SK-MEL-5 (cell line): ENCODE measurements around the gene HS3ST4. TPM values are rescaled to one million over a fixed set of nuclear protein-coding genes. Genes with fewer than 3 reads are reported as not detected.

Source experiments
- DNase-seq: peaks from one replicate; pipeline ENCODE4 v3.0.0-alpha.2; 2016; ENCODE audit warnings: low read depth, low spot score
- in situ Hi-C: cut with HindIII; loops from 2 replicates; pipeline ENCODE4 v1.10.0; 2016; ENCODE audit warnings: low sequenced_read_pairs, high pct_unique_total_duplicates, low pct_unique_long_range_greater_than_20kb
- total RNA-seq: library from RNA; depleted of rRNA; stranded (reverse); fragments of >200 nt; shearing (Covaris generic); gene quantifications from 2 replicates; pipeline ENCODE4 v1.2.3, GENCODE V29; 2014

HS3ST4 gene
- total RNA-seq, 1 experiment from 2014 or later = not detected

DNA sequence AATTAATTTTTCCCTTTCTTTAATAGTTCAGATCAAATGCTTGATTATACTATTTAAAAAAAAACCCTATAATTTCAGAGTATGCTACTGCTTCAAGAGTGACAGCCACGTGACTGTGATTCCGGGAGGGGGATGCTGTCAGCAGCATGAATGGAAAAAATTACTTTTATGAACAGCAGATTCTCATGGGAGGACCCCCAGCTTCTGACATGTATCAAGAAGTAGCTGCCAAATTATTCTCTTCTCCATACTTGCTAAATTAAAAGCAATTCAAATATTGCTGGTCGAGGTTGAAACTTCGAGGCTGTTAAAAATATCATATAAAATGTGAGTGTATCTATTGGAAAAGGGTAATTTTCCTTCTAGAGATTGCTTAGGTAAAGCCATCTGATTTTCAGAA lies 95.0 kb downstream of the HS3ST4 start:
- DNase-seq = no peak
- in situ Hi-C loops = no loop called here

- no peak for DNase-seq
- in situ Hi-C loops = no loop called here
These were observed 96.9 kb downstream of the HS3ST4 start for GRCh38 chr16:25788637-25789036.

GRCh38 chr16:25796239-25796638 lies 104.5 kb downstream of the HS3ST4 start:
- no peak for DNase-seq
- in situ Hi-C loops = no loop called here

GRCh38 chr16:25798065-25798464 lies 106.3 kb downstream of the HS3ST4 start:
- no peak for DNase-seq

GRCh38 chr16:25799816-25800215 lies 108.1 kb downstream of the HS3ST4 start:
- in situ Hi-C loops = no loop called here
- no peak for DNase-seq

More at GRCh38 chr16:25798065-25798464, 106.3 kb downstream of the HS3ST4 start:
- in situ Hi-C loops = no loop called here

DNA sequence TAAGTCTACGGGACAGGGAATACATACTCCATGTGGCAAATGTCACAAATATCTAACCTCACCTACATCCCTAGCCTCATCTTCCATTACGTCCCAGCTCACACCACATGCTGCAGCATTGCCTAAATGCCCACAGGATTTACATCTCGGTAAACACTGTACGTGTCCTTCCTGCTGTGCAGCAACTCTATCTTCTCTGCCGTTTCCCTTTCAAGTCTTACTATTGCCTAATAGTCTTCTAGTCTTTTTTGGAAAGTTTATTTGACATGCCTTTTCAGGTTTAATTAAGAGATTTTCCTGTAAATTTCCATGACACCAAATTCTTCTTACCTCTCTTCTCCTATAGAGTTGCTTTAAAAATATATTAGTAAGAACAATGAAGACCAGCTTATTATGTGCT lies 120.5 kb downstream of the HS3ST4 start:
- in situ Hi-C loops = no loop called here
- no peak for DNase-seq

DNA sequence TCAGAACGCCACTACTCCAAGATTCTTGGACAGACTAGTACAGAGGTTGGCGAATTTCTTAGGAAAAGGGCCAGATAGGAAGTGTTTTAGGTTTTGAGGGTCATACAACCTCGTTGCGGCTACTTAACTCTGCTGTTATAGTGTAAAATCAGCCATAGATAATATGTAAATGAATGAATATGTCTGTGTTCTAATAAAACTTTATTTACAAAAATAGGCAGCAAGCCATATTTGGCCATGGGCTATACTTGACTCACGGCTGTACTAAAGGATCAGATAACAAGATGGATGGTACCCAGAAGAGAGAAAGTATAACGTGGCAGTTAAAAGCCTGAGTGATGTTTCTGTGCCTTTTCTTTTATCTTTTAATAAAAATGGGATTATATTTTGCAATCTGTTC lies 125.5 kb downstream of the HS3ST4 start:
- in situ Hi-C loops = no loop called here
- DNase-seq = no peak

DNA sequence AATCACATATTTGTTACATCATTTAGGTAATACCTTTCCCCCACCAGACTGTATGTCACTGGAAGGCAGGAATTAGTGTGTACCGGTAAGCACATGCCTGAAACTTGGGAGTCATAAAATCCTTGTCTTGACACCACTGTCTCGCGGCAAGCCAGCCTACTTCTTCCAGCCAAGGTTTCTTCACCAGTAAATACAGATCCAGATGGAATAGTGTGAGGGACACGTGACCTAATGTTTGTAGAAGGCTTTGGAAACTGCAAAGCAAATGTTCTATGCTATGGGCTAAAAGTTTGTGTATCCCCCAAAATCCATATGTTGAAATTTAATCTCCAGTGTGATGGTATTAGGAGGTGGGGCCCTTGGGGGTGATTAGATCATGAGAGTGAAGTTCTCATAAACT lies 126.1 kb downstream of the HS3ST4 start:
- in situ Hi-C loops = no loop called here

DNA sequence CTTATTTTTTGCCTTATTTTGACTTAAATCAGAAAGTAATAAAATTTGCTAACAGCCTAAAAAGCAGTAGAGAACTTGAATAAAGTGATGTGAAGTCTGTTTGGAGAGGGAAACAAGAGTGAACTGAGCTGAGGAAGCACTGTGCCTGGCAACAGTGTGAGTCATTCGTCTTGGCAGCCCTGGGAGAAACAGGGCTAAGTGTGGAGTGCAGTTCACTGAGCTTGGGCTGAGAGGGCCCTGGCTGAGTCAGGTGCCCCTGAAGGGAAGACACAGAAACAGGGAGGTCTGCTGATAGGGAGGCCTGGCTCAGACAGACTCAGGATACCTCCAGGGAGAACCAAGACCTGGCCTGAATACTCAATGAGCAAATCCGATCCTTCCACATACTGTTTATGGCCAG lies 132.1 kb downstream of the HS3ST4 start:
- in situ Hi-C loops = no loop called here
- DNase-seq = peak; percentile 30

More for the DNA sequence above, 126.1 kb downstream of the HS3ST4 start:
- DNase-seq = no peak

DNA sequence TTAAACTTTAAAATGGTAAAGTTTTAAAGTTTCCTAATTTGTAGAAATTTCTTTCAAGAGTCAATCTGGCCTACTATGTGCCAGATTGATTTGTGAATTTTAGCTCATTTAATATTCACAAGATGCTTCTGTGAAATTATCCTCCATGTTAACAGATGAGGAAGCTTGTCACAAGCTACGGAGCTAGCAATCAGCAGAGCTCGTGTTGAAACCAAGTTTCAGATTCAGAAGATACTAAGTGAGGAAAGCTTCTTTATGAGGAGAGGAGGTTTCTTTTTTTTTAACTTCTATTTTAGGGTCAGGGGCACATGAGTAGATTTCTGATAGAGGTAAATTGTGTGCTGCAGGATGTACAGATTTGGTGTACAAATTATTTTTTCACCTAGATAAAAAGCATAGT lies 135.9 kb downstream of the HS3ST4 start:
- no peak for DNase-seq
- in situ Hi-C loops = no loop called here

DNA sequence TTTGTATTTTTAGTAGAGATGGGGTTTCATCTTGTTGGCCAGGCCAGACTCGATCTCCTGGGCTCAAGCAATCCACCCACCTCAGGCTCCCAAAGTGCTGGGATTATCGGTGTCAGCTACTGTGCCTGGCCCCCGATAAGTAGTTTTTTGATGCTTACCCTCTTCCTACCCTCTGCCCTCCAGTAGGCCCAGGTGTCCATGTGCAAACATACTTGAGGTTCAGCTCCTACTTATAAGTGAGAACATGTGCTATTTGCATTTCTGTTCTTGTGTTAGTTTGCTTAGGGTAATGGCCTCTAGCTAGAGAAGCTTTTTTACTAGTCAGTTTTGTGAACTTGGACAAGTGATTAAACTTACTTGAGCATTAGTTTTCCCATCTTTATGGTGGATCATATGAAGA lies 136.8 kb downstream of the HS3ST4 start:
- DNase-seq = no peak
- in situ Hi-C loops = no loop called here

DNA sequence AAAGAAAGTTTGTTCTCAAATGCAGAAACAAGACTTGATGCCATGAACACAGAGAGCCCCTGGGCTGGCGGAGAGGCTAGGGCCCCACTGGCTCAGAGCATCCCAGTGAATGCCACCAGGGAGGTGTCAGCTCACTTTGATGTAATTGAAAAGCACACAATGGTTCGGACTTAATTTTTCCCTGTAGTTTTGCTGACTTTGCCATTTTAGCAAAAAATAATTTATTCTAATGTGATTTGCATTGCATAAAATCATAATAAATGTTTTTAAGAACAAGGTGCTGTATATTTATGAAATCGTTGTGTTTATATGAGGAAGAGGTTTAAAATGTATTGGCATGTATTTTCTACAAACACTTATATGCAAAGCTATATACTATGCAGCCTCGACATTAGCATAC lies 140.5 kb downstream of the HS3ST4 start:
- in situ Hi-C loops = no loop called here
- DNase-seq = no peak

GRCh38 chr16:25834101-25834500 lies 142.3 kb downstream of the HS3ST4 start:
- in situ Hi-C loops = no loop called here
- DNase-seq = no peak

- no peak for DNase-seq
- in situ Hi-C loops = no loop called here
These were observed 143.4 kb downstream of the HS3ST4 start for GRCh38 chr16:25835126-25835525.

DNA sequence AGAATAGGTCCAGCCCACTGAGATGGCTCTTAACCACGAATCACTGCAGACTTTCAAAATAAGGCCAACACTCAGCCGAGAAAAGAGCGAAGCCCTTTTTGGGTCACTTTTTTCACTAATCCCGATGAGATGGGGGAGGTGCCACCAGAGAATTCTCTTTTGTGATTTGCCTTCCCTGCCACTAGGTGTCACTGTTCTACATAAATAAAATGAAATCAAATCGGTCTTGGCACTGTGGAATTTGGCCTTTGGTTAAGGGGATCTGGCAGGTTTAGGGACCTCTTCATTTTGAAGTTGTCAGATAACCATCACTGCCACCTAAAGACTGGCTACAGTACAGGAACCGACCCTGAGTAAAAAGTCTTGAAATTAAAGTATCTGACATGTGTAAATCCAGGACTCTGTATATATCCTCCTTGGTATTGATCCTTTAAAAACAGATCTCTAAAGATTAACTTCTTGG lies 147.0 kb downstream of the HS3ST4 start:
- in situ Hi-C loops = no loop called here
- DNase-seq = peak; percentile 68

DNA sequence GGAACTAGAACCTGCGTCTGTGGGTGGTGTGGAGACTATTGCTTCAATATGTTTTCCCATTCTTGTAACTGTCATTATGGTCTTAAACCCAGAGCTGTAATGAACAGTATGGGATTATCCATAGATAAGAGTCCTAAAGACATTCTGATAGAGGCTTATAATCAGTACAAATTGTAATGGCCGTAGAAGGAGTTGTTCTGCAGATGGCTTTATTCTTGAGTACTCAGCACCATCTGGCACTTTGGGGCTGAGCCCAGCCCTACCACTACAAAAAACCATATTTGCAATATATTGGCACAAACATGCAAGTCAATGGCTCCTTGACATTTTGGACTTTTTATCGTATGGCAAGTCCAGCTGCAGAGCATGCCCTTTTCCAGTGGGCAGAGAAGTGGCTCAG lies 150.0 kb downstream of the HS3ST4 start:
- DNase-seq = no peak
- in situ Hi-C loops = no loop called here

GRCh38 chr16:25845901-25846300 lies 154.1 kb downstream of the HS3ST4 start:
- in situ Hi-C loops = no loop called here
- no peak for DNase-seq

GRCh38 chr16:25854141-25854540 lies 162.4 kb downstream of the HS3ST4 start:
- DNase-seq = no peak
- in situ Hi-C loops = no loop called here

GRCh38 chr16:25855063-25855462 lies 163.3 kb downstream of the HS3ST4 start:
- no peak for DNase-seq
- in situ Hi-C loops = no loop called here

- no peak for DNase-seq
- in situ Hi-C loops = no loop called here
These were observed 164.1 kb downstream of the HS3ST4 start for GRCh38 chr16:25855818-25856217.
